Transverse colon (tissue), 4 donors: ENCODE measurements around the gene CDHR3.

Experiments used
- EP300 ChIP-seq: sonication (generic); formaldehyde crosslinking; IDR thresholded peaks from one replicate; pipeline ENCODE4 v1.6.1; 2017; ENCODE audit warnings: antibody characterized with exemption, low read depth
- POLR2A ChIP-seq: fragments of 450-650 bp; IDR thresholded peaks from one replicate; pipeline ENCODE4 v1.6.1; 2016; ENCODE audit warnings: antibody characterized with exemption, mild to moderate bottlenecking, moderate library complexity
- POLR2AphosphoS5 ChIP-seq, 3 donors: sonication (generic); formaldehyde crosslinking; IDR thresholded peaks; one replicate each; pipeline ENCODE4 v1.6.1; 2016; ENCODE audit warnings: antibody characterized with exemption in 3 of 3
- TF ChIP-seq, protein P1 (sequence below), 5 experiments: fragments of 200-600 bp in 3 of 5; fragments of 450-650 bp in 2 of 5; sonication (generic) in 3 of 5; IDR thresholded peaks; 1 replicate in 2 of 5; 2 replicates in 3 of 5; pipeline ENCODE4 v1.5.1; 2016 to 2017; ENCODE audit warnings: antibody characterized with exemption in 5 of 5, inconsistent platforms in 3 of 5, mild to moderate bottlenecking in 2 of 5, moderate library complexity in 1 of 5

- TF ChIP-seq, protein P1, sequence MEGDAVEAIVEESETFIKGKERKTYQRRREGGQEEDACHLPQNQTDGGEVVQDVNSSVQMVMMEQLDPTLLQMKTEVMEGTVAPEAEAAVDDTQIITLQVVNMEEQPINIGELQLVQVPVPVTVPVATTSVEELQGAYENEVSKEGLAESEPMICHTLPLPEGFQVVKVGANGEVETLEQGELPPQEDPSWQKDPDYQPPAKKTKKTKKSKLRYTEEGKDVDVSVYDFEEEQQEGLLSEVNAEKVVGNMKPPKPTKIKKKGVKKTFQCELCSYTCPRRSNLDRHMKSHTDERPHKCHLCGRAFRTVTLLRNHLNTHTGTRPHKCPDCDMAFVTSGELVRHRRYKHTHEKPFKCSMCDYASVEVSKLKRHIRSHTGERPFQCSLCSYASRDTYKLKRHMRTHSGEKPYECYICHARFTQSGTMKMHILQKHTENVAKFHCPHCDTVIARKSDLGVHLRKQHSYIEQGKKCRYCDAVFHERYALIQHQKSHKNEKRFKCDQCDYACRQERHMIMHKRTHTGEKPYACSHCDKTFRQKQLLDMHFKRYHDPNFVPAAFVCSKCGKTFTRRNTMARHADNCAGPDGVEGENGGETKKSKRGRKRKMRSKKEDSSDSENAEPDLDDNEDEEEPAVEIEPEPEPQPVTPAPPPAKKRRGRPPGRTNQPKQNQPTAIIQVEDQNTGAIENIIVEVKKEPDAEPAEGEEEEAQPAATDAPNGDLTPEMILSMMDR (IDR thresholded peaks at IDR 0.05) = no peak
- TF ChIP-seq POLR2A = no peak
- TF ChIP-seq POLR2AphosphoS5 (IDR thresholded peaks at IDR 0.05) = no peak
- TF ChIP-seq EP300 = no peak
Observed at GRCh38 chr7:106032295-106032694, 69.2 kb downstream of the CDHR3 start.
